Adipose tissue (tissue), 3 donors: ENCODE data around the gene VAMP5. TPM values are rescaled to one million over a fixed set of nuclear protein-coding genes. Genes with fewer than 3 reads are reported as not detected.

Source experiments
- polyA plus RNA-seq, 3 donors: library from polyadenylated mRNA; stranded (reverse); fragments of 200-250 nt; gene quantifications; one replicate each; pipeline ENCODE4 v1.2.3, GENCODE V29; 2013
- donor health status: healthy with polysubstance abuse.
- donor health status: Bipolar disorder and iron deficiency.
- donor health status: healthy.

The VAMP5 gene
- polyA plus RNA-seq, 3 donors, result 38.7 to 292 (median 145) TPM

Other genes starting within 250 kb of the VAMP5 start
- 100 to 1,000 TPM in 2 of 3 donors, 10 to 100 TPM in 1; 66.7 to 439 (median 121) TPM for gene RETSAT, start 229.9 kb upstream of the VAMP5 start, polyA plus RNA-seq
- 100 to 1,000 TPM in 1 of 3 donors, 10 to 100 TPM in 2; 26.7 to 135 (median 27.1) TPM for gene ELMOD3, start 229.7 kb upstream of the VAMP5 start, polyA plus RNA-seq
- gene CAPG, start 174.1 kb upstream of the VAMP5 start, polyA plus RNA-seq, result 100 to 1,000 TPM in 1 of 3 donors, 10 to 100 TPM in 2; 22.2 to 129 (median 76.7) TPM
- gene SH2D6, start 165.7 kb upstream of the VAMP5 start, polyA plus RNA-seq, result under 1 TPM in 2 of 3 donors, not detected in 1; 0.40 to 0.89 TPM
- gene MAT2A, start 45.3 kb upstream of the VAMP5 start, polyA plus RNA-seq, result 100 to 1,000 TPM; 139 to 362 (median 309) TPM
- 10 to 100 TPM in 2 of 3 donors, 1 to 10 TPM in 1; 9.0 to 31.3 (median 25.5) TPM for gene GGCX, start 22.9 kb upstream of the VAMP5 start, polyA plus RNA-seq
- gene VAMP8, start 6.8 kb upstream of the VAMP5 start, polyA plus RNA-seq, result 100 to 1,000 TPM in 2 of 3 donors, 10 to 100 TPM in 1; 67.7 to 151 (median 138) TPM
- gene RNF181, start 11.3 kb downstream of the VAMP5 start, polyA plus RNA-seq, result 100 to 1,000 TPM; 177 to 184 (median 177) TPM
- gene TMEM150A, start 18.3 kb downstream of the VAMP5 start, polyA plus RNA-seq, result 10 to 100 TPM; 23.5 to 30.3 (median 28.4) TPM
- gene C2orf68, start 27.6 kb downstream of the VAMP5 start, polyA plus RNA-seq, result 10 to 100 TPM; 10.6 to 15.5 (median 14.7) TPM
- 10 to 100 TPM; 20.2 to 44.9 (median 31.7) TPM for gene USP39, start 31.8 kb downstream of the VAMP5 start, polyA plus RNA-seq
- gene SFTPB, start 83.8 kb downstream of the VAMP5 start, polyA plus RNA-seq, result 1 to 10 TPM in 2 of 3 donors, not detected in 1; 1.7 to 2.4 TPM
- 1 to 10 TPM; 1.2 to 4.7 (median 2.3) TPM for gene GNLY, start 109.9 kb downstream of the VAMP5 start, polyA plus RNA-seq
- 10 to 100 TPM; 10.2 to 57.5 (median 29.5) TPM for gene ATOH8, start 169.6 kb downstream of the VAMP5 start, polyA plus RNA-seq